Activated naive CD4-positive, alpha-beta T cell treated with Interleukin-2 at 50 U/mL for 16 hours (primary cell): ENCODE measurements around the gene TBC1D5.

Source experiments
- DNase-seq: peaks from one replicate; pipeline ENCODE4 v3.0.0-alpha.2; 2020

TBC1D5 gene

GRCh38 chr3:17333446-17333845 lies 409.0 kb downstream of the TBC1D5 start:
- DNase-seq = no peak

- DNase-seq = no peak
These were observed 411.8 kb downstream of the TBC1D5 start for GRCh38 chr3:17330660-17331059.

GRCh38 chr3:17329927-17330326 lies 412.5 kb downstream of the TBC1D5 start:
- DNase-seq = no peak

GRCh38 chr3:17322106-17322793 lies 420.2 kb downstream of the TBC1D5 start:
- DNase-seq = no peak

GRCh38 chr3:17320266-17320665 lies 422.2 kb downstream of the TBC1D5 start:
- no peak for DNase-seq

GRCh38 chr3:17315897-17316296 lies 426.5 kb downstream of the TBC1D5 start:
- no peak for DNase-seq

GRCh38 chr3:17314171-17314570 lies 428.3 kb downstream of the TBC1D5 start:
- no peak for DNase-seq

GRCh38 chr3:17313746-17314145 lies 428.7 kb downstream of the TBC1D5 start:
- DNase-seq = no peak

GRCh38 chr3:17310983-17311382 lies 431.4 kb downstream of the TBC1D5 start:
- DNase-seq = no peak

- no peak for DNase-seq
These were observed 434.5 kb downstream of the TBC1D5 start for GRCh38 chr3:17307887-17308286.

- DNase-seq = no peak
These were observed 434.9 kb downstream of the TBC1D5 start for GRCh38 chr3:17307482-17307881.

GRCh38 chr3:17304969-17305368 lies 437.5 kb downstream of the TBC1D5 start:
- no peak for DNase-seq

GRCh38 chr3:17302774-17303173 lies 439.7 kb downstream of the TBC1D5 start:
- no peak for DNase-seq

- no peak for DNase-seq
These were observed 440.3 kb downstream of the TBC1D5 start for GRCh38 chr3:17302170-17302569.

- DNase-seq = no peak
These were observed 441.2 kb downstream of the TBC1D5 start for GRCh38 chr3:17301271-17301670.

- no peak for DNase-seq
These were observed 442.0 kb downstream of the TBC1D5 start for GRCh38 chr3:17300441-17300840.

GRCh38 chr3:17298038-17298437 lies 444.4 kb downstream of the TBC1D5 start:
- DNase-seq = no peak

GRCh38 chr3:17292556-17292955 lies 449.9 kb downstream of the TBC1D5 start:
- DNase-seq = no peak

GRCh38 chr3:17290894-17291293 lies 451.5 kb downstream of the TBC1D5 start:
- DNase-seq = no peak

GRCh38 chr3:17288839-17289399 lies 453.5 kb downstream of the TBC1D5 start:
- DNase-seq = no peak

- DNase-seq = no peak
These were observed 455.3 kb downstream of the TBC1D5 start for GRCh38 chr3:17287006-17287689.

- no peak for DNase-seq
These were observed 464.4 kb downstream of the TBC1D5 start for GRCh38 chr3:17278006-17278405.

GRCh38 chr3:17266846-17267245 lies 475.6 kb downstream of the TBC1D5 start:
- no peak for DNase-seq

GRCh38 chr3:17261627-17262369 lies 480.6 kb downstream of the TBC1D5 start:
- DNase-seq = no peak
